ENCODE data around the gene IL21R. TPM values are rescaled to one million over a fixed set of nuclear protein-coding genes. Genes with fewer than 3 reads are reported as not detected.

The IL21R gene
- total and polyA plus RNA-seq, 2 donors (not counting 3 experiments of a cell fraction or from before 2014, with no cell fraction given), result 0.03 TPM; not detected in 1

DNA sequence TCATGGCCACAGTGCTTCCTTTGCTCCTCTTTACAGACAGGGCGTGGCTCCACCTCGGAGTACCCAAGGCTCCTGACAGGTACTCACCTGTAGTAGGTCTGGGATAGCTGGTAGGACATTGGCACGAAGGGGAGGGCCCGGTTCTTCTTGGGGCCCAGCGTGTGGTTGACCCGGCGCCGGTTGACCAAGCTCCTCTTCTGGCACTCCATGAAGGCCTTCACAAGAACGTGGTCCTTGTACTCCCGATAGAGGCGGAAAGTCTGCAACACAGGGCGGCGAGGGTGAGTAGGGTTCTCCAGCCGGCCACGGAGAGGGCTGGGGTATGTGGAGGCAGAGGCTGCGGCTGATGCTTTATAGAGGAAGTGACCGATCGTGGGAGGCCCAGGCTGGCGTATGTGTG is 69.7 kb downstream of the IL21R start:
- dilution Hi-C loops (cut with MboI; ENCODE audit: extremely low pct_ligation_motif_present, low sequenced_read_pairs), result no loop called here
- Histone ChIP-seq H4K20me1 (replicated peaks; ENCODE audit: control insufficient read depth, extremely low read depth, insufficient read depth, low read length) (no peaks in the 10 kb centered on the region), H3K4me1 (ENCODE audit: control insufficient read depth, extremely low read depth, insufficient read depth, low read length) (peaks cover 32% of the 10 kb centered on the region), H3K4me3 (replicated peaks in 1 of 3; ENCODE audit: insufficient read depth in 1 of 3, low read depth in 1 of 3, low read length in 3 of 3) (no peak overlapping the region), H3K36me3 (ENCODE audit: control insufficient read depth in 2 of 2, extremely low read depth in 1 of 2, insufficient read depth in 2 of 2, low read length in 2 of 2) (peaks cover 31 to 38% of the 10 kb centered on the region in 2 experiments), H3K9me3 (replicated peaks; ENCODE audit: control insufficient read depth, insufficient read depth, low read length) (no peaks in the 10 kb centered on the region), H3K4me2 (ENCODE audit: insufficient read depth, low read length) (no peak overlapping the region), H3K79me2 (ENCODE audit: control insufficient read depth, insufficient read depth, low read length) (no peaks in the 10 kb centered on the region), H2AFZ (ENCODE audit: low read depth, low read length) (no peak overlapping the region), H3K27ac (ENCODE audit: insufficient read depth, low read depth, low read length) (peak overlapping the region; percentile 94), H3K27me3 (ENCODE audit: control insufficient read depth in 2 of 2, insufficient read depth in 2 of 2, low read length in 2 of 2) (no peaks in the 10 kb centered on the region), H3K9ac (replicated peaks; ENCODE audit: extremely low read depth, insufficient read depth, low read length) (no peak overlapping the region), H3K9me1 (replicated peaks; ENCODE audit: control insufficient read depth, extremely low read depth, insufficient read depth, low read length) (no peaks in the 10 kb centered on the region)
- intact Hi-C loops (cut with micrococcal nuclease), result no loop called here
- FAIRE-seq (no peak), DNase-seq (ENCODE audit: low read depth, low spot score) (no peak)
- no TSS peak for BruUV-seq (replicated peaks)
- ChIA-PET CTCF (interaction anchor here (1.2 to 2.1 kb wide), 3 partner anchors 9 to 78 kb away, joined by 3 to 9 read pairs (median 5); partner anchors contain the start of genes GTF3C1 and KATNIP), POLR2A (no interaction called here)
- TF ChIP-seq POLR2A (IDR thresholded peaks at IDR 0.05; ENCODE audit: low read depth, low read length) (no peak), FOS (IDR thresholded peaks at IDR 0.05; ENCODE audit: borderline replicate concordance, insufficient read depth, low read length) (no peak), MYC (IDR thresholded peaks at IDR 0.05; ENCODE audit: low read depth, low read length) (no peak), EZH2 (IDR thresholded peaks at IDR 0.05; ENCODE audit: borderline replicate concordance, low read depth, low read length, severe bottlenecking) (no peak), POLR2AphosphoS5 (IDR thresholded peaks at IDR 0.05; ENCODE audit: insufficient read depth, low read depth, low read length) (no peak), JUN (IDR thresholded peaks at IDR 0.05; ENCODE audit: borderline replicate concordance, insufficient read depth, insufficient read length, low read depth) (no peak), GATA2 (IDR thresholded peaks at IDR 0.05; ENCODE audit: insufficient read depth, insufficient read length, low read depth, low read length) (no peak)
- TF ChIP-seq, protein P1, sequence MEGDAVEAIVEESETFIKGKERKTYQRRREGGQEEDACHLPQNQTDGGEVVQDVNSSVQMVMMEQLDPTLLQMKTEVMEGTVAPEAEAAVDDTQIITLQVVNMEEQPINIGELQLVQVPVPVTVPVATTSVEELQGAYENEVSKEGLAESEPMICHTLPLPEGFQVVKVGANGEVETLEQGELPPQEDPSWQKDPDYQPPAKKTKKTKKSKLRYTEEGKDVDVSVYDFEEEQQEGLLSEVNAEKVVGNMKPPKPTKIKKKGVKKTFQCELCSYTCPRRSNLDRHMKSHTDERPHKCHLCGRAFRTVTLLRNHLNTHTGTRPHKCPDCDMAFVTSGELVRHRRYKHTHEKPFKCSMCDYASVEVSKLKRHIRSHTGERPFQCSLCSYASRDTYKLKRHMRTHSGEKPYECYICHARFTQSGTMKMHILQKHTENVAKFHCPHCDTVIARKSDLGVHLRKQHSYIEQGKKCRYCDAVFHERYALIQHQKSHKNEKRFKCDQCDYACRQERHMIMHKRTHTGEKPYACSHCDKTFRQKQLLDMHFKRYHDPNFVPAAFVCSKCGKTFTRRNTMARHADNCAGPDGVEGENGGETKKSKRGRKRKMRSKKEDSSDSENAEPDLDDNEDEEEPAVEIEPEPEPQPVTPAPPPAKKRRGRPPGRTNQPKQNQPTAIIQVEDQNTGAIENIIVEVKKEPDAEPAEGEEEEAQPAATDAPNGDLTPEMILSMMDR (IDR thresholded peaks at IDR 0.05; ENCODE audit: extremely low read depth in 1 of 2, insufficient read depth in 1 of 2, low read depth in 1 of 2, low read length in 2 of 2), result no peak
- TF ChIP-seq, protein P2, sequence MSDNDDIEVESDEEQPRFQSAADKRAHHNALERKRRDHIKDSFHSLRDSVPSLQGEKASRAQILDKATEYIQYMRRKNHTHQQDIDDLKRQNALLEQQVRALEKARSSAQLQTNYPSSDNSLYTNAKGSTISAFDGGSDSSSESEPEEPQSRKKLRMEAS (IDR thresholded peaks at IDR 0.05; ENCODE audit: insufficient read depth, insufficient read length), result no peak
